HEK293 (cell line): ENCODE results near the gene ATP6V1B1.

Experiments used
- CTCF ChIA-PET: fragments of 350-600 bp; formaldehyde crosslinking; extraction: SDS; loops from one replicate; lab custom pipeline; 2021; ENCODE audit warnings: antibody characterized with exemption; lab: Yijun Ruan, JAX
- POLR2A ChIA-PET: fragments of 300-600 bp; formaldehyde crosslinking; extraction: SDS; loops from one replicate; lab custom pipeline; 2020; ENCODE audit warnings: antibody characterized with exemption, inconsistent platforms; lab: Yijun Ruan, JAX
- H3K27ac ChIP-seq: fragments of 200-500 bp; sonication (Bioruptor generic); 2 replicates; pipeline ENCODE4 v1.5.1; 2014; ENCODE audit warnings: low read depth, low read length, control low read depth, inconsistent platforms; ENCODE audit errors: extremely low read depth
- H3K36me3 ChIP-seq, 2 experiments: fragments of 200-500 bp in 1 of 2; sonication (Bioruptor generic) in 1 of 2; 1 replicate in 1 of 2; 2 replicates in 1 of 2; pipeline ENCODE4 v1.5.1; 2014 to 2017; ENCODE audit warnings: inconsistent platforms in 2 of 2, low read length in 2 of 2; ENCODE audit not compliant: control insufficient read depth in 2 of 2, insufficient read depth in 1 of 2
- H3K4me1 ChIP-seq: fragments of 200-500 bp; sonication (Bioruptor generic); 2 replicates; pipeline ENCODE4 v1.5.1; 2014; ENCODE audit warnings: mild to moderate bottlenecking, low read length, inconsistent platforms; ENCODE audit not compliant: control insufficient read depth, insufficient read depth
- H3K4me3 ChIP-seq: 2 replicates; pipeline ENCODE4 v1.5.1; 2011; ENCODE audit warnings: low read depth, mild to moderate bottlenecking, control low read depth, low read length, moderate library complexity
- H3K9me3 ChIP-seq: fragments of 200-500 bp; sonication (Bioruptor generic); 2 replicates; pipeline ENCODE4 v1.5.1; 2014; ENCODE audit warnings: low read depth, low read length, inconsistent platforms; ENCODE audit not compliant: control insufficient read depth, insufficient read depth
- ELK4 ChIP-seq: IDR thresholded peaks from 2 replicates; pipeline ENCODE4 v1.6.1; 2011; ENCODE audit warnings: mild to moderate bottlenecking, low read depth, low read length, borderline replicate concordance
- KLF1 ChIP-seq: fragments of 450-650 bp; formaldehyde crosslinking; IDR thresholded peaks from 2 replicates; pipeline ENCODE4 v1.5.1; 2016; ENCODE audit warnings: missing biosample characterization, missing genetic modification characterization
- KLF8 ChIP-seq: fragments of 450-650 bp; formaldehyde crosslinking; IDR thresholded peaks from 2 replicates; pipeline ENCODE4 v1.5.1; 2016; ENCODE audit warnings: missing biosample characterization, missing genetic modification characterization
- MYNN ChIP-seq: fragments of 450-650 bp; formaldehyde crosslinking; IDR thresholded peaks from 2 replicates; pipeline ENCODE4 v1.5.1; 2016; ENCODE audit warnings: missing biosample characterization, missing genetic modification characterization, borderline replicate concordance
- OSR2 ChIP-seq: fragments of 450-650 bp; formaldehyde crosslinking; IDR thresholded peaks from 2 replicates; pipeline ENCODE4 v1.5.1; 2016; ENCODE audit warnings: missing biosample characterization, missing genetic modification characterization
- PBX3 ChIP-seq: sonication (generic); formaldehyde crosslinking; IDR thresholded peaks from 2 replicates; pipeline ENCODE4 v1.8.1; 2022; ENCODE audit warnings: mild to moderate bottlenecking, moderate library complexity, missing genetic modification reagents
- YY1 ChIP-seq: fragments of 450-650 bp; formaldehyde crosslinking; IDR thresholded peaks from 2 replicates; pipeline ENCODE4 v1.5.1; 2018; ENCODE audit warnings: missing biosample characterization, missing genetic modification characterization
- ZBTB20 ChIP-seq: fragments of 450-650 bp; formaldehyde crosslinking; IDR thresholded peaks from 2 replicates; pipeline ENCODE4 v1.5.1; 2016; ENCODE audit warnings: missing biosample characterization, missing genetic modification characterization
- ZNF114 ChIP-seq: fragments of 450-650 bp; formaldehyde crosslinking; IDR thresholded peaks from 2 replicates; pipeline ENCODE4 v1.5.0; 2017; ENCODE audit warnings: missing biosample characterization, missing genetic modification characterization
- ZNF121 ChIP-seq: fragments of 450-650 bp; formaldehyde crosslinking; IDR thresholded peaks from 2 replicates; pipeline ENCODE4 v1.5.1; 2016; ENCODE audit warnings: missing biosample characterization, missing genetic modification characterization
- ZNF169 ChIP-seq: fragments of 450-650 bp; formaldehyde crosslinking; IDR thresholded peaks from 2 replicates; pipeline ENCODE4 v1.5.1; 2016; ENCODE audit warnings: missing biosample characterization, missing genetic modification characterization
- ZNF19 ChIP-seq: fragments of 450-650 bp; formaldehyde crosslinking; IDR thresholded peaks from 2 replicates; pipeline ENCODE4; 2016; ENCODE audit warnings: missing biosample characterization, missing genetic modification characterization, low read depth
- ZNF24 ChIP-seq: fragments of 450-650 bp; formaldehyde crosslinking; IDR thresholded peaks from 2 replicates; pipeline ENCODE4 v1.5.1; 2016; ENCODE audit warnings: missing biosample characterization, missing genetic modification characterization
- ZNF292 ChIP-seq: fragments of 450-650 bp; formaldehyde crosslinking; IDR thresholded peaks from 2 replicates; pipeline ENCODE4 v1.5.1; 2016; ENCODE audit warnings: low read depth, missing biosample characterization, missing genetic modification characterization, borderline replicate concordance
- ZNF350 ChIP-seq: fragments of 450-650 bp; formaldehyde crosslinking; IDR thresholded peaks from 2 replicates; pipeline ENCODE4 v1.5.0; 2017; ENCODE audit warnings: missing biosample characterization, mild to moderate bottlenecking, missing genetic modification characterization
- ZNF426 ChIP-seq: fragments of 450-650 bp; formaldehyde crosslinking; IDR thresholded peaks from 2 replicates; pipeline ENCODE4 v1.5.1; 2017; ENCODE audit warnings: missing biosample characterization, missing genetic modification characterization, mild to moderate bottlenecking, inconsistent platforms, moderate library complexity
- ZNF473 ChIP-seq: fragments of 450-650 bp; formaldehyde crosslinking; IDR thresholded peaks from 2 replicates; pipeline ENCODE4 v1.5.1; 2017; ENCODE audit warnings: missing biosample characterization, missing genetic modification characterization
- ZNF514 ChIP-seq: fragments of 450-650 bp; formaldehyde crosslinking; IDR thresholded peaks from 2 replicates; pipeline ENCODE4 v1.5.1; 2016; ENCODE audit warnings: missing biosample characterization, missing genetic modification characterization
- ZNF558 ChIP-seq: fragments of 450-650 bp; formaldehyde crosslinking; IDR thresholded peaks from 2 replicates; pipeline ENCODE4 v1.5.1; 2016; ENCODE audit warnings: missing biosample characterization, missing genetic modification characterization
- ZNF560 ChIP-seq: fragments of 450-650 bp; formaldehyde crosslinking; IDR thresholded peaks from 2 replicates; pipeline ENCODE4 v1.5.1; 2017; ENCODE audit warnings: missing biosample characterization, missing genetic modification characterization, borderline replicate concordance
- ZNF660 ChIP-seq: fragments of 450-650 bp; IDR thresholded peaks from 2 replicates; pipeline ENCODE4 v1.5.1; 2018; ENCODE audit warnings: missing biosample characterization, mild to moderate bottlenecking, missing genetic modification characterization
- ZNF692 ChIP-seq: fragments of 450-650 bp; formaldehyde crosslinking; IDR thresholded peaks from 2 replicates; pipeline ENCODE4 v1.5.1; 2016; ENCODE audit warnings: missing biosample characterization, missing genetic modification characterization
- ZNF747 ChIP-seq: fragments of 450-650 bp; formaldehyde crosslinking; IDR thresholded peaks from 2 replicates; pipeline ENCODE4 v1.5.1; 2016; ENCODE audit warnings: missing biosample characterization, missing genetic modification characterization
- ZNF768 ChIP-seq: fragments of 450-650 bp; formaldehyde crosslinking; IDR thresholded peaks from 2 replicates; pipeline ENCODE4 v1.5.1; 2018; ENCODE audit warnings: missing biosample characterization, mild to moderate bottlenecking, missing genetic modification characterization
- ZSCAN23 ChIP-seq: fragments of 450-650 bp; formaldehyde crosslinking; IDR thresholded peaks from 2 replicates; pipeline ENCODE4 v1.5.1; 2016; ENCODE audit warnings: missing biosample characterization, missing genetic modification characterization
- TF ChIP-seq, protein P1 (sequence below): fragments of 450-650 bp; formaldehyde crosslinking; IDR thresholded peaks from 2 replicates; pipeline ENCODE4 v1.5.1; 2016; ENCODE audit warnings: missing biosample characterization, missing genetic modification characterization
- TF ChIP-seq, protein P2 (sequence below): fragments of 450-650 bp; formaldehyde crosslinking; IDR thresholded peaks from 2 replicates; pipeline ENCODE4 v1.5.1; 2017; ENCODE audit warnings: missing biosample characterization, missing genetic modification characterization
- TF ChIP-seq, protein P3 (sequence below): fragments of 450-650 bp; formaldehyde crosslinking; IDR thresholded peaks from 2 replicates; pipeline ENCODE4 v1.5.1; 2016; ENCODE audit warnings: missing biosample characterization, missing genetic modification characterization

Gene ATP6V1B1

GRCh38 chr2:70895998-70896764 lies 39.5 kb upstream of the ATP6V1B1 start:
- ChIA-PET CTCF (interaction anchor here (0.6 to 1.4 kb wide), 3 partner anchors 24 to 33 kb away, joined by 3 to 5 read pairs (median 3); no protein-coding TSS in a partner anchor), POLR2A (no interaction called here)
- TF ChIP-seq KLF1 (tag by site-specific recombination) (no peak), MYNN (tag by site-specific recombination) (no peak), ZNF19 (no peak), ZNF558 (tag by site-specific recombination) (no peak), YY1 (no peak), ZNF24 (tag by site-specific recombination) (no peak), ZNF660 (tag by site-specific recombination) (no peak), ZNF692 (tag by site-specific recombination) (no peak), ZNF292 (tag by site-specific recombination) (no peak), KLF8 (tag by site-specific recombination) (no peak)
- TF ChIP-seq, protein P1, sequence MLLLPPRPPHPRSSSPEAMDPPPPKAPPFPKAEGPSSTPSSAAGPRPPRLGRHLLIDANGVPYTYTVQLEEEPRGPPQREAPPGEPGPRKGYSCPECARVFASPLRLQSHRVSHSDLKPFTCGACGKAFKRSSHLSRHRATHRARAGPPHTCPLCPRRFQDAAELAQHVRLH (tag by site-specific recombination): no peak
- TF ChIP-seq, protein P2, sequence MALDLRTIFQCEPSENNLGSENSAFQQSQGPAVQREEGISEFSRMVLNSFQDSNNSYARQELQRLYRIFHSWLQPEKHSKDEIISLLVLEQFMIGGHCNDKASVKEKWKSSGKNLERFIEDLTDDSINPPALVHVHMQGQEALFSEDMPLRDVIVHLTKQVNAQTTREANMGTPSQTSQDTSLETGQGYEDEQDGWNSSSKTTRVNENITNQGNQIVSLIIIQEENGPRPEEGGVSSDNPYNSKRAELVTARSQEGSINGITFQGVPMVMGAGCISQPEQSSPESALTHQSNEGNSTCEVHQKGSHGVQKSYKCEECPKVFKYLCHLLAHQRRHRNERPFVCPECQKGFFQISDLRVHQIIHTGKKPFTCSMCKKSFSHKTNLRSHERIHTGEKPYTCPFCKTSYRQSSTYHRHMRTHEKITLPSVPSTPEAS: no peak
- H3K27ac ChIP-seq: no peak overlapping the region
- H3K4me1 ChIP-seq: no peaks in the 10 kb centered on the region
- no peaks in the 10 kb centered on the region for H3K9me3 ChIP-seq
- H3K36me3 ChIP-seq: no peaks in the 10 kb centered on the region
- H3K4me3 ChIP-seq: no peak overlapping the region

GRCh38 chr2:70896765-70897202 lies 38.9 kb upstream of the ATP6V1B1 start:
- H3K4me1 ChIP-seq: no peaks in the 10 kb centered on the region
- TF ChIP-seq ZNF473 (tag by site-specific recombination) (no peak), ZNF169 (tag by site-specific recombination) (no peak), ZNF660 (tag by site-specific recombination) (no peak), ZNF747 (no peak), ZSCAN23 (tag by site-specific recombination) (no peak), ZNF426 (tag by site-specific recombination) (no peak), ZNF121 (tag by site-specific recombination) (no peak), PBX3 (CRISPR knock-in tag) (no peak), ELK4 (no peak), ZNF350 (no peak), ZNF514 (tag by site-specific recombination) (no peak), ZNF560 (tag by site-specific recombination) (no peak), OSR2 (tag by site-specific recombination) (no peak), ZBTB20 (tag by site-specific recombination) (no peak), ZNF114 (tag by site-specific recombination) (no peak), ZNF768 (no peak)
- TF ChIP-seq, protein P3, sequence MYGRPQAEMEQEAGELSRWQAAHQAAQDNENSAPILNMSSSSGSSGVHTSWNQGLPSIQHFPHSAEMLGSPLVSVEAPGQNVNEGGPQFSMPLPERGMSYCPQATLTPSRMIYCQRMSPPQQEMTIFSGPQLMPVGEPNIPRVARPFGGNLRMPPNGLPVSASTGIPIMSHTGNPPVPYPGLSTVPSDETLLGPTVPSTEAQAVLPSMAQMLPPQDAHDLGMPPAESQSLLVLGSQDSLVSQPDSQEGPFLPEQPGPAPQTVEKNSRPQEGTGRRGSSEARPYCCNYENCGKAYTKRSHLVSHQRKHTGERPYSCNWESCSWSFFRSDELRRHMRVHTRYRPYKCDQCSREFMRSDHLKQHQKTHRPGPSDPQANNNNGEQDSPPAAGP (tag by site-specific recombination): no peak
- ChIA-PET CTCF (interaction anchor here (0.6 to 1.4 kb wide), 3 partner anchors 23 to 33 kb away, joined by 3 to 5 read pairs (median 3); no protein-coding TSS in a partner anchor), POLR2A (no interaction called here)
- H3K4me3 ChIP-seq: no peak overlapping the region
- no peaks in the 10 kb centered on the region for H3K9me3 ChIP-seq
- H3K27ac ChIP-seq: no peak overlapping the region
- no peaks in the 10 kb centered on the region for H3K36me3 ChIP-seq
